Cardiac septum (tissue), 1 donor: ENCODE measurements around the gene COIL. TPM values are rescaled to one million over a fixed set of nuclear protein-coding genes. Genes with fewer than 3 reads are reported as not detected.
A peak's percentile ranks its signal among the peaks of the same experiment; 100 is the strongest.

Source experiments
- DNase-seq: peaks from one replicate; pipeline ENCODE4 v3.0.0-alpha.2; 2020; ENCODE audit warnings: low spot score
- intact Hi-C: fragments of 100-400 bp; cut with DNase I; formaldehyde crosslinking; loops from one replicate; pipeline ENCODE4 v1.14.0; 2022
- long read RNA-seq: library from polyadenylated mRNA; unstranded; transcript quantifications from one replicate; pipeline ENCODE4 v2.0.0, GENCODE V29; 2021
- total RNA-seq: library from RNA; stranded (reverse); fragmentation: NEBNext Ultra II Directional; extraction: Animal tissue kit (Norgen Biotek cat#: 25700); gene quantifications from one replicate; pipeline ENCODE4 v1.2.1, GENCODE V29; 2021
- donor health status: DM: no; HTN: no; CAD: no.

The COIL gene, protein sequence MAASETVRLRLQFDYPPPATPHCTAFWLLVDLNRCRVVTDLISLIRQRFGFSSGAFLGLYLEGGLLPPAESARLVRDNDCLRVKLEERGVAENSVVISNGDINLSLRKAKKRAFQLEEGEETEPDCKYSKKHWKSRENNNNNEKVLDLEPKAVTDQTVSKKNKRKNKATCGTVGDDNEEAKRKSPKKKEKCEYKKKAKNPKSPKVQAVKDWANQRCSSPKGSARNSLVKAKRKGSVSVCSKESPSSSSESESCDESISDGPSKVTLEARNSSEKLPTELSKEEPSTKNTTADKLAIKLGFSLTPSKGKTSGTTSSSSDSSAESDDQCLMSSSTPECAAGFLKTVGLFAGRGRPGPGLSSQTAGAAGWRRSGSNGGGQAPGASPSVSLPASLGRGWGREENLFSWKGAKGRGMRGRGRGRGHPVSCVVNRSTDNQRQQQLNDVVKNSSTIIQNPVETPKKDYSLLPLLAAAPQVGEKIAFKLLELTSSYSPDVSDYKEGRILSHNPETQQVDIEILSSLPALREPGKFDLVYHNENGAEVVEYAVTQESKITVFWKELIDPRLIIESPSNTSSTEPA
- 7.0 TPM for total RNA-seq
- long read RNA-seq, transcript COIL-201 (7 exons, 2,650 nt), result major isoform, 22 of 35 reads
- long read RNA-seq, partial matches to known transcripts, result 11 of 35 reads
- long read RNA-seq, other reads (novel, unspliced or antisense), result 2 of 35 reads

DNA sequence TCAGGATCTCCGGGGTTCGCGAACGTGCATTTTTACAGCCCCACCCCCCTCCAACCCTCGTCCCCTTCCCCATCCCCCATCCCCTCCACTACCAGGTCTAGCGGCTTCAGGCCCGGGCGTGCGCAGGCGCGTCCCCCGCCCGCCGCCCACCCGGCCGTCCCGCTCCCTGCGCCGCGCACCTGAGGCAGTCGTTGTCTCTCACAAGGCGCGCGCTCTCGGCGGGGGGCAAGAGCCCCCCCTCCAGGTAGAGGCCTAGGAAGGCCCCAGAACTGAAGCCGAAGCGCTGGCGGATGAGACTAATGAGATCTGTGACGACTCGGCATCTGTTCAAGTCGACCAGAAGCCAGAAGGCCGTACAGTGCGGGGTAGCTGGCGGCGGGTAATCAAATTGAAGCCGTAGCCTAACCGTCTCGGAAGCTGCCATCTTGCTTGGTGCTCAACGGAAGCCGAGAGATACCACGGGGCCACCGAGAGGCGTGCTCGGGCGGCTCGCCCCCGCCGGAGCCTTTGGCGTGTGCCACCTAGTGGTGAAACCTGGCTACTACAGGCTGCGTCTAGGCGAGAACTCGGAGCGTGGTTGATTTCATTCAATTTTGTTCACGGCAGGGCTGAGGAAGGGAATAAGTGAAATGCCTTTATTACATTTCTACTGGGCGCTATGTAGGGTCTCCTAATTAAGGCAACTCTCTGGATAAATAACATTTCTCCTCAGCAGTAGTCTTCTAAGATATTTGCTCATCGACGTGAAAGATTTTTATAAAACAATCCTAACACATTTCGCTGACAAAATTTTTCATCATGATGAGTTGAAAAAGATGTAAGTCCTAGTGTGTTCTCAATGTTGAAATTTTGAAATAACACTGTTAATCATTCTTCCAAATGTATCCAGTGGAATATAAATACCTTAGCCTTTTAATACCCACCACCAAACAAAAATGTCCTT lies at the start of gene COIL:
TSS of gene COIL (minus strand) at position 455 of the 943 bp plus-strand sequence. CDS start at position 424, 31 bp downstream.
- intact Hi-C loops, result no loop called here

DNA sequence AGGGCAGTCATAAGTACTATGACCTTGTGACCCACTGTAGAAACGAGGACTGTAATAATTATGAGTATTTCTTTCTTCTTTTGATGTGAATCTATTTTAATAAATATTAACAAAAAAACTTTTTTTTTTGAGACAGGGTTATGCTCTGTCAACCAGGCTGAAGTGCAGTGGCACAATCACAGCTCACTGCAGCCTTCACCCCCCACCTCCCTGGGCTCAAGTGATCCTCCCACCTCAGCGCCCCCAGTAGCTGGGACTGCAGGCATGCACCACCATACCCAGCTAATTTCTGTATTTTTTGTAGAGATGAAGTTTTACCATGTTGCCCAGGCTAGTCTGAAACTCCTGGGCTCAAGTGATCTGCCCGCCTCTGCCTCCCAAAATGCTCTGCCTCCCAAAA lies 49.6 kb upstream of the COIL start:
- intact Hi-C loops, result no loop called here
- DNase-seq, result no peak

More for the DNA sequence above, at the start of gene COIL:
- DNase-seq, result peak; percentile 97

DNA sequence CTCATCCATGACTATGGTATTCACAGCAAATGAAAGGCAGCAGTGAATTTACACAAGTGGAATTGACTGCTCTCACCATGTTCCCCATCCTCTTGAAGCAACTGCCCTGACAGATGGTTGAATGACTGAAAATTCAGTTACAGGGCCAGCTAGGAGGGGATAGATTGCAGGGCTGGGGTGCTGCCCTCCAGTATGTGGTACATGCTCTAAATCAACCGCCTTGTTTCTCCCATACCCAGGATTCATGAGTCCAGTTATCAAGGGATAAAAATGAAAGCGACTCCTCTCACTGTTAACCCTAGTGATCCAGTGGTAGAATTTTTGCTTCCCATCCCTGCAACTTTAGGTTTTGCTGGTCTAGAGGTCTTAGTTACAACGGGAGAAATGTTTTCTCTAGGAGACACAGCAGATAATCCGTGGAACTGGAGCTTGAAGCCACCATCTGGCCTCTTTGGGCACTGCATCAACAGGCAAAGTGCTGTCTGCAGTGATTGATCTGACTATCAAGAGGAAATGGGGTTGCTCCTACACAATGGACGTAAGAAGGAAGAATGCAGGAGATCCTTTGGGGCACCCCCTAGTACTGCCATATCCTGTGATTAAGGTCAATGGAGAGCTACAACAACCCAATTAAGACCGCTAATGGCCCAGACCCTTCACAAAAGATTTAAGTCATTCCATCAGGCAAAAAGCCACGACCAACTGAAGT lies 49.0 kb upstream of the COIL start:
- intact Hi-C loops, result no loop called here

DNA sequence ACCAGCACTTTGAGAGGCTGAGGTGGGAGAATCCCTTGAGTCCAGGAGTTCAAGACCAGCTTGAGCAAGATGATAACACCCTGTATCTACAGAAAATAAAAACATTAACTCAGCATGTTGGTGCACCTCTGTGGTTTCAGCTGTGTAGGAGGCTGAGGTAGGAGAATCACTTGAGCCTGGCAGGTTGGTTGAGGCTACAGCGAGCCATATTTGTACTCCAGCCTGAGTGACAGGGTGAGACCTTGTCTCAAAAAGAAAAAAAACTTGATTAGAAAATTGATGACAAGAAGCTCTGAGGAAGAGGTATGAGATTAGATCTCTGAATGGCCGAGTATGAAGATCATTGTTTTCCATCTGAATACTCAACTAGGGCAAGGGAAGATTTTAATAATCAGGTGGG lies 48.1 kb upstream of the COIL start:
- intact Hi-C loops, result no loop called here
- DNase-seq, result no peak

More for the DNA sequence above, 49.0 kb upstream of the COIL start:
- no peak for DNase-seq

DNA sequence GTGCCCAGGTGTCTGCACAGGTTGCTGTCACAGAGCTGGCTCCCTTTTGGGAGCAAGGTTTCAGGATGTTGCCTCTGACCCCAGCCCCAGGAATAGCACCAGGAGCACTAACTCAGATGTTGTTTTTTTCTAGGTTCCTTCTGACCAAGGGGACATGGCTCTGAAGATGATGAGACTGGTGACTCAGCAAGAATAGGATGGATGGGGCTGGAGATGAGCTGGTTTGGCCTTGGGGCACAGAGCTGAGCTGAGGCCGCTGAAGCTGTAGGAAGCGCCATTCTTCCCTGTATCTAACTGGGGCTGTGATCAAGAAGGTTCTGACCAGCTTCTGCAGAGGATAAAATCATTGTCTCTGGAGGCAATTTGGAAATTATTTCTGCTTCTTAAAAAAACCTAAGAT lies 45.2 kb upstream of the COIL start:
- intact Hi-C loops, result no loop called here
- DNase-seq, result no peak

DNA sequence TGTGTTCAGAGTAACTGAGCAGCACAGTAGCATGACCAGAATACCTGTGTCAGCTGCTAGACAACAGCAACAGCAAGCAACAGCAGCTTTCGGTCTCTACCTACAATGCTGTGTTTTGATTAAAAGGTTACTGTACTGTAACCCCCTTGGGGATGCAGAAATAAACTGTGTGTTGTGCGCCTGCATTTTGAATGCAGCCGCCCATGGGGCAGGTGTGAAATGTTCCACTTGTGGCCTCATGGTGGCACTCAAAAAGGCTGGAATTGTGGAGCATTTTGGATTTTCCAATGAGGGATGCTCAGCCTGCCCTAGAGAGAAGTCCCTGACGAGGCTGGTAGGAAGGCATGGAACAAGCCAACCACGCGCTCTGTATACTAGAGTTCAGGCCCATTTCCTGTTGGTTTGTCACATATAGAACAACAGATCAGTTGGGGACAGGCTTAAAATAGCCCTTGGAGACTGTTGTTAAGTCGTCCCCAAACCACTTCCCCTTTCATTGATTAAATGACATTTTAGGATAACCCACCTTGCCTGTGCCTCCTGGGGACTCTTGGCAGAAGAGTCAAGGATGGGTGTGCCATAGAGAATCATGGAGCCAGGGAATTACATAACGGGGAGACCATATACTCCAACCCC lies 44.2 kb upstream of the COIL start:
- DNase-seq, result no peak
- intact Hi-C loops, result no loop called here

DNA sequence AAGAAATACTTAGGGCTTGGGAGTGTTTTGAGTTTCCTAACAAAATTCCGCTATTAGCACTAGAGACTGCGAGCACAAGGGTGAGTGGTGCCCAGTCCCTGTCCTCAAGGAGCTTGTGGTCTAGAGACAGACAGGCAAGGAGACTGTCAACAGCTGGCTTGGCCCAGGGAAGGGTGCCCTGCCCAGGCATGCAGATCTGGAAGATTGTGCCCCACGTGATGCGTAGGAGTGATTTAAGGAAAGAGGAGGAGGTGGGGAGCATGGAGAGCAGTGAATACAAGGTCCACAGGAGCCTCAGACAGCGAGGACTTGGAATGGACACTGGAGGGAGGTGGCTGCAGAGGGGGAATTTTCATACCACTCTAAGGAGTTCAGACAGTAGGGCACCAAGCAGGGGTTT lies 42.1 kb upstream of the COIL start:
- intact Hi-C loops, result no loop called here
- DNase-seq, result no peak

DNA sequence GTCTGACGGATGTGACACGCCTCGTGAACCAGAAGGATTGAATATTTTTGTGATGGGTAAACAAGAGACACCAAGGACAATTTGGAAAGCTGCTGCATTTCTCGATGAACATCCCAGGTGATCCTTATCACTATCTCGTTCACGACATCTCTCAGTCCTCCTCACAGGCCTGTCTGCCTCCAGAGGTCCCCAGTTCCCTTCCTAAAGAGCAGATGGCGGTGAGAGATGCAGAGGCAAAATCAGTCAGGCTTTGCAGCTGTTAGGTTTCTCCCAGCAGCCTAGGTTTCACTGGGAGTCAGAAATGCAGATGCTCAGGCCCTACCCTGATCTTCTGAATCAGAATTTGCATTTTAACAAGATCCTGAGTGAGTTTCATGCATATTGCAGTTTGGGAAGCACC lies 40.7 kb upstream of the COIL start:
- intact Hi-C loops, result no loop called here
- no peak for DNase-seq

DNA sequence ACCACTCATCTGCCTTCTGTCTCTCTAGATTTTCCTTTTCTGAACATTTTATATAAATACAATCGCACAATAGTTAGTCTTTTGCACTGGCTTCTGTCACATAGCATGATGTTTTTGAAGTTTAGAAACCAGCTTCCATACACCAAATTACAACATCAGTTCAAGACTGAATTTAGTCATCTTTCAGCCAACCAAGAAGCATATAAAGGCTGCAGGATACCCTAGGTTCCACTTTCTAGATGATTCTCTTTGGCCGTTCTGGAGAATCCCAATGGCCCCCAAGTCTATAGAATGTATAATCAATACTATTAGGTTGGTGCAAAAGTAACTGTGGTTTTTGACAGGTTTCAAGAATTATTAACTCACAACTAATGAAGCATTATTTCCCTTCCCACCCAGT lies 36.5 kb upstream of the COIL start:
- no peak for DNase-seq
- intact Hi-C loops, result no loop called here

DNA sequence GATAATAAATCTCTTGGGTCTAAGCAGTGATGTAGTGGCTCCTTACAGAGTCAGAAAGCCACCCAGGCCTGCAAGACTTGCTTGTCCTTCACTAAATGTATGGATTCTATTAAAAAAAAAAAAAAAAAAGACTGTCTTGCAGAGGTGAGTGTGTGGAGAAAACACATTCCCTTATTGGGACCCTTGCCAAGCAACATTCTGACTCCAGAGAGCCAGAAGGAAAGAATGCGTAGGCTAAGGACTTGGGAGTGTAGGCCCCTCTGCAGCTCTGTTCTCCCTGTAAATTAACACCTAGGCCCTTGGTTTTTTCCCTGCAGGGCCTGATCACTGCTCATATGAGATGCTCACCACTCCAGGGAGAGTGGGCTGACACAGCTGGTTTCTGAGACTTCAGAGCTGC lies 34.9 kb upstream of the COIL start:
- intact Hi-C loops, result no loop called here

DNA sequence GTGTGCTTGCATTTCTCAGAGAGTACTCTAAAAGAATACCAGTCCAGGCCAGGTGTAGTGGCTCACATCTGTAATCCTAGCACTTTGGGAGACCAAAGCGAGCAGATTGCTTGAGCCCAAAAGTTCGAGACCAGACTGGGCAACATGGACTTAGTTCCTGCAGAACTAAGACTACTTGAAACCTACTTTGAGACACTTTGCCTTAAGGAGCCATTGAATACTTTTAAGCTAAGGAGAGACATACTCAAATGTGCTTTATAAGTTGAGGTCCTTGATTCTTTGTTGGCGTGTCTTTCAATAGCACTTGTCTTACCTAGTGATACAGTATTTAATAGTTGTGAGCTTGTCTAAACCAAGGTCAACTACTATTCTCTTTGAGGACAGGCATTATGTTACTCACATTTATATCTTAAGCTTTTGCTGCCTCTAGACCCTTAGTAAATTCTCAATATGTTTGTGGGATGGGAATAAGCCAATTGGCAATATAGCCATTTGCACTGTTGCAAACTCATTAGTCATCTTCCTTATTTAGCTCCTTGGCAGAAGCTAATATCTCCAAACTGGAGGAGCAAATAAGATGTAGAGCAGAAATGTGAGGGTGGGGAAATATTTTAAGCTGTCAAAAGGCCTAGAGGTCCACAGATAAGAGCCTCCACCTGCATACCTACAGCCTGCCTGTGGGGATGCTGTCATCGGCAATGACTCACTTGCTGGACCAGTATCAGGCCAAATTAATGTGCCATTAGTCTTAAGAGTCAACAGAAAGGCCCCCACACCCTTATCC lies 33.4 kb upstream of the COIL start:
- no peak for DNase-seq
- intact Hi-C loops, result loop anchor here (5.0 kb wide), 1 partner anchor 1018 kb away; no protein-coding TSS in a partner anchor

More for the DNA sequence above, 34.9 kb upstream of the COIL start:
- no peak for DNase-seq

DNA sequence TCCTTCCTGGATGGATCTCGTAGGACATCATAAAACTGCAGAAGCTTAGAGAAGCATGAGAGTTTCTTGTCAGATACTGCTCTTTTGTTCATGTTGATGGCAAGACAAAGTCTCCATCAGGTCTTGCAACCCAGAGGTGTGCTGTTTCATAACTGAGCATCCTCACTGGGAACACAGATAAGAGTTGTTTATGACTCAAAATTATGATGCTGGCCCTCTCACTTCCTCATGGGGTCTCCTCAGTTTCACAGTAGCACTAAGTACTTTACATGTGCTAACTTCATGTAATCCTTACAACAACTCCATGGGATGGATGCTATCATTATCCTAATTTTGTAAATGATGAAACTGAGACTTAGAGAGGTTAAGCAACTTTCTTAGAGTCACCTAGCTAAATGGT lies 31.5 kb upstream of the COIL start:
- intact Hi-C loops, result loop anchor here (5.0 kb wide), 1 partner anchor 1020 kb away; no protein-coding TSS in a partner anchor
- DNase-seq, result no peak

DNA sequence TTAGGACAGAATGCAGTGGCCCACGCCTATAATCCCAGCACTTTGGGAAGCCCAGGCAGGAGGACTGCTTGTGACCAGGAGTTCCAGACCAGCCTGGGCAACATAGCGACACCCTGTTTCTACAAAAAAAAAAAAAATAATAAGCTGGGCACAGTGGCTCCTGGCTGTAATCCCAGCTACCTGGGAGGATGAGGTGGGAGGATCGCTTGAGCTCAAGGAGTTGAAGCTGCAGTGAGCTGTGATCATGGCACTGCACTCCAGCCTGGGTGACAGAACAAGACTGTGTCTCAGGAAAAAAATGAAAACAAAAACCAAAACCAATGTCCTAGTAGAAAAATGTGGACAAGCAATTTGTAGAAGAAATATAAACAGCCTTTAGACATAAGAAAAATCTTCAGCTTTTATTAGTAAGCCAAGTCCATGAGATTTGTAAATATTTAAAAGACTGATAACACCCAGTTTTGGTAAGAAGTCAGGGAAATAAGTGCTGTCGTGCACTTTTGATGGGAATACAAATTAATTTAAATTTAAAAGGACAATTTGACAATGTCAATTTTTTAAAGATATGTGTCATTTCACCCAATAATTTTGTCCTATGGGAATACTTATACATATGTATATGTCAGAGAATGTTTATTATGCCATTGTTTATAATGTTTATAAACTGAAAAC lies 28.2 kb upstream of the COIL start:
- no peak for DNase-seq
- intact Hi-C loops, result no loop called here

DNA sequence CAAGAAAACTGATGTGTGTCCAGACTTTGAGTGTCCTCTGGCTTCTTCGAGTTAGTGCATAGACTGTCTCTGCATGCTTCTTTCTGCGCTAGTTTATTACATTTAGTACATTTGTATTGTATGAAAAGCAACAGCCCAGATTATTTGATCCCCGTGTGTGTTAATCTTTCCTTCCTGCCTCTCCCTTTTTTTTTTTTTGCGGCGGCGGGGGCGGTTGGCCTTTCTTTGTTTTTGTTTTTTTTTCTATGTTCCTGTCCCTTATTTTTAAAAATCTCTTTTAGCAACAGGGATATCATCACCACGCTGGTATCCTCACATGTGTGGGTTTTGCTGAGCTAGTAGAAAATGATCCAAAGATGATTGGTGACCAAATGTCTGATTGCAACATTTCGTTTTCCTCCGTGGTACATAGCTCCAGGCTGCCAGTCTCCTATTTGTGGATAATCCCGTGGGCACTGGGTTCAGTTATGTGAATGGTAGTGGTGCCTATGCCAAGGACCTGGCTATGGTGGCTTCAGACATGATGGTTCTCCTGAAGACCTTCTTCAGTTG lies 26.5 kb upstream of the COIL start:
- DNase-seq, result no peak
- intact Hi-C loops, result no loop called here

DNA sequence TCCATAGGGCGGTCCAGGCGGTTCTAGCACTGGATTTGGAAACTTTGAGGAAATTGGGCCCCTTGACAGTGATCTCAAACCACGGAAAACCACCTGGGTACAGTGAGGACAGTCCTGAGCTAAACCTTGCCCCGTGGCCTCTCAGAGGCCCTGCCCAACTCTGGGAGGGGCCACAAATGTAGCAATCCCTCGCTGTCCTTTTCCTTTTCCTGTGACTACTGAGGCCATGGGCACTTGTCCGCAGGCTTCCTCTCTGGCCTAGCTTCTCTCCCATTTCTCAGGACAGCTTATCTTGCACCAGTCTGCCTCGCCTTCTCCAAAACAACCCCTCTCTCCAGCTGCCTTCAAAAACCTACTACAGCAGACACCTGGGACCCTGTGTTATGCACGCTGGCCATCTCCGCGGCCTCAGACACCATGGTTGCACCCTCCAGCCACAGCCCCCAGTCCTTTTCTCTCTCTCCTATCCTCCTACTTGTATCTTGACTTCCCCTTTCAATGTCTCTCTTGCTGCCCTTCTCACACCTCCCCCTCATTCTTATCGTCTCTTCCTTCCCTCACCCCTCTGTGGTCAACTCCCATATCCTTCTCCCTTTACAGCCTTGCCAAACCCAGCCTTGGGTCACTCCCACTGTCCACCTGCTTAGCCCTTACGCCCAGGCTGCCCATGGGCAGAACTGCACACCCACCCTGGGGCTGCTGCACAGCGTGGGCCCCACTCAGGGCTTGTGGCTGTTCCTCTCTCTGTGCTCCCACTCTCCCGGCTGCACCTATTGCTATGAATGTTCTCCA lies 24.7 kb upstream of the COIL start:
- intact Hi-C loops, result no loop called here

DNA sequence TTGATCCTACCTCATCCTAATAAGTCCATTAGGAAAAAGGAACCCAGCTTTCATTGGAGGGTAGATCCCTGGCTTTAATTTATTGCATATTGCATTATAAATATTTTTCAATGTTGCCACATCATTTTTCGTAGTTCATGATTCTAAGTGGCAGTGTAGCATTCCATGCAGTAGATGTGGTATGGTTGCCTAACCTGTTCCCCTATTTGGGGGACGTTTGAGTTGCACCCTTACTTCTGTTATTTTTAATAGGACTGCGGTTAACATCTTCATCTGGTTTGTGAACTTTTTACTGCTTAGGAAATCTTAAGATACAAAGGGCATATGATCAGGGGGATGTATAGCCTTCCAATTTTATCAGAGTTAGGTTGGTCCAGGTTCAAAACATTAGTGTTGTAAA lies 22.5 kb upstream of the COIL start:
- DNase-seq, result no peak
- intact Hi-C loops, result no loop called here

More for the DNA sequence above, 24.7 kb upstream of the COIL start:
- peak; percentile 76 for DNase-seq
